GM23338 (cell line): Measurements from ENCODE around the gene ZNF775. TPM values are rescaled to one million over a fixed set of nuclear protein-coding genes. Genes with fewer than 3 reads are reported as not detected.

Experiments
- ATAC-seq: fragments of 200-7000 bp; cut with Tn5 transposase; 3 replicates; pipeline ENCODE4 v1.9.1; 2020
- DNase-seq: peaks from one replicate; pipeline ENCODE4 v3.0.0-alpha.2; 2015; ENCODE audit warnings: low spot score
- H2AFZ ChIP-seq: fragments of 200-600 bp; sonication (generic); 2 replicates; pipeline ENCODE4 v1.8.0; 2016; ENCODE audit warnings: antibody characterized with exemption, mild to moderate bottlenecking, moderate library complexity
- H3F3A ChIP-seq: fragments of 200-600 bp; sonication (generic); replicated peaks from 2 replicates; pipeline ENCODE4 v1.8.0; 2017; ENCODE audit warnings: antibody characterized with exemption, mixed run types, low read depth
- H3K27ac ChIP-seq: fragments of 200-600 bp; sonication (generic); 2 replicates; pipeline ENCODE4 v1.6.1; 2016; ENCODE audit warnings: low read depth
- H3K27me3 ChIP-seq: fragments of 200-600 bp; sonication (generic); 2 replicates; pipeline ENCODE4 v1.8.0; 2016; ENCODE audit warnings: mild to moderate bottlenecking, mixed run types, moderate library complexity; ENCODE audit not compliant: insufficient read depth
- H3K36me3 ChIP-seq: fragments of 200-600 bp; sonication (generic); 2 replicates; pipeline ENCODE4 v1.8.0; 2016; ENCODE audit warnings: mild to moderate bottlenecking; ENCODE audit not compliant: insufficient read depth
- H3K4me1 ChIP-seq: fragments of 200-600 bp; sonication (generic); 2 replicates; pipeline ENCODE4 v1.8.0; 2016; ENCODE audit warnings: mild to moderate bottlenecking, moderate library complexity; ENCODE audit not compliant: insufficient read depth
- H3K4me2 ChIP-seq: fragments of 200-600 bp; sonication (generic); 2 replicates; pipeline ENCODE4 v1.7.1; 2017; ENCODE audit warnings: mixed run types
- H3K4me3 ChIP-seq: fragments of 200-600 bp; sonication (generic); 2 replicates; pipeline ENCODE4 v1.6.1; 2016; ENCODE audit warnings: mixed run types
- H3K79me2 ChIP-seq: fragments of 200-600 bp; sonication (generic); replicated peaks from 2 replicates; pipeline ENCODE4 v1.8.0; 2017; ENCODE audit warnings: mild to moderate bottlenecking; ENCODE audit not compliant: insufficient read depth
- H3K9me2 ChIP-seq: fragments of 200-600 bp; sonication (generic); 2 replicates; pipeline ENCODE4 v1.8.0; 2017; ENCODE audit not compliant: insufficient read depth
- H4K20me1 ChIP-seq: fragments of 200-600 bp; sonication (generic); replicated peaks from 2 replicates; pipeline ENCODE4 v1.8.0; 2017; ENCODE audit warnings: mild to moderate bottlenecking; ENCODE audit not compliant: insufficient read depth
- H3K27ac Mint-ChIP-seq: 2 replicates; pipeline ENCODE4 v1.8.0; 2020; ENCODE audit warnings: inconsistent platforms, mild to moderate bottlenecking, moderate library complexity, mixed read lengths
- H3K27me3 Mint-ChIP-seq: 3 replicates; pipeline ENCODE4 v1.8.0; 2022; ENCODE audit warnings: low read depth, mild to moderate bottlenecking, moderate library complexity, mixed read lengths, inconsistent platforms; ENCODE audit not compliant: insufficient read depth, poor library complexity
- H3K36me3 Mint-ChIP-seq: 3 replicates; pipeline ENCODE4 v1.8.0; 2021; ENCODE audit warnings: low read depth, mild to moderate bottlenecking, inconsistent platforms, moderate library complexity, mixed read lengths
- H3K4me1 Mint-ChIP-seq: 3 replicates; pipeline ENCODE4 v1.8.0; 2020; ENCODE audit warnings: mild to moderate bottlenecking, inconsistent platforms, mixed read lengths
- H3K4me3 Mint-ChIP-seq: 3 replicates; pipeline ENCODE4 v1.8.0; 2021; ENCODE audit warnings: moderate library complexity, mild to moderate bottlenecking, inconsistent platforms, mixed read lengths
- H3K9me3 Mint-ChIP-seq: 3 replicates; pipeline ENCODE4 v1.8.0; 2020; ENCODE audit warnings: moderate library complexity, mild to moderate bottlenecking, inconsistent platforms, mixed read lengths
- CREB1 ChIP-seq: fragments of 250-450 bp; sonication (Bioruptor Pico); IDR thresholded peaks from 2 replicates; pipeline ENCODE4 v1.5.0; 2020; ENCODE audit warnings: low read depth, mild to moderate bottlenecking, moderate library complexity
- EZH2phosphoT487 ChIP-seq: fragments of 200-600 bp; sonication (generic); IDR thresholded peaks from one replicate; pipeline ENCODE4 v1.8.1; 2018; ENCODE audit warnings: antibody characterized with exemption; ENCODE audit not compliant: unreplicated experiment
- JUNB ChIP-seq: IDR thresholded peaks from one replicate; pipeline ENCODE4 v1.6.1; 2016; ENCODE audit warnings: antibody characterized with exemption; ENCODE audit not compliant: unreplicated experiment
- NANOG ChIP-seq: IDR thresholded peaks from 2 replicates; pipeline ENCODE4 v1.6.1; 2016; ENCODE audit warnings: antibody characterized with exemption, borderline replicate concordance
- POLR2AphosphoS5 ChIP-seq: IDR thresholded peaks from 2 replicates; pipeline ENCODE4 v1.6.1; 2016; ENCODE audit warnings: antibody characterized with exemption, low read depth
- ZNF114 ChIP-seq: fragments of 250-450 bp; sonication (Bioruptor Pico); IDR thresholded peaks from 2 replicates; pipeline ENCODE4 v1.5.0; 2020; ENCODE audit warnings: mild to moderate bottlenecking, moderate library complexity
- ZNF331 ChIP-seq: fragments of 250-450 bp; sonication (Bioruptor Pico); IDR thresholded peaks from 2 replicates; pipeline ENCODE4 v1.5.0; 2020; ENCODE audit warnings: low read depth, mild to moderate bottlenecking, moderate library complexity
- polyA plus RNA-seq: library from polyadenylated mRNA; unstranded; fragments of >200 nt; fragmentation: Nextera tagmentation; extraction: Ambion mirVana; gene quantifications from 2 replicates; pipeline ENCODE4 v1.2.1, GENCODE V29; 2016
- total RNA-seq: library from RNA; depleted of rRNA; stranded (reverse); fragments of >200 nt; shearing (Covaris generic); gene quantifications from 2 replicates; pipeline ENCODE4 v1.2.3, GENCODE V29; 2014
- TF ChIP-seq, protein P1 (sequence below): IDR thresholded peaks from one replicate; pipeline ENCODE4 v1.6.1; 2018; ENCODE audit warnings: antibody characterized with exemption; ENCODE audit not compliant: unreplicated experiment
- TF ChIP-seq, protein P2 (sequence below), 2 experiments: fragments of 200-600 bp in 1 of 2; sonication (generic) in 1 of 2; conservative IDR thresholded peaks; 2 replicates each; pipeline versions ENCODE4 v1.5.1 to v1.6.1; 2016 to 2017; ENCODE audit warnings: antibody characterized with exemption in 2 of 2, low read depth in 2 of 2, mild to moderate bottlenecking in 2 of 2, moderate library complexity in 1 of 2
- TF ChIP-seq, protein P3 (sequence below): IDR thresholded peaks from 2 replicates; pipeline ENCODE4 v1.6.1; 2016; ENCODE audit warnings: antibody characterized with exemption

ZNF775 gene
- total and polyA plus RNA-seq, 2 experiments from 2014 or later = 4.5 to 38.2 TPM

DNA sequence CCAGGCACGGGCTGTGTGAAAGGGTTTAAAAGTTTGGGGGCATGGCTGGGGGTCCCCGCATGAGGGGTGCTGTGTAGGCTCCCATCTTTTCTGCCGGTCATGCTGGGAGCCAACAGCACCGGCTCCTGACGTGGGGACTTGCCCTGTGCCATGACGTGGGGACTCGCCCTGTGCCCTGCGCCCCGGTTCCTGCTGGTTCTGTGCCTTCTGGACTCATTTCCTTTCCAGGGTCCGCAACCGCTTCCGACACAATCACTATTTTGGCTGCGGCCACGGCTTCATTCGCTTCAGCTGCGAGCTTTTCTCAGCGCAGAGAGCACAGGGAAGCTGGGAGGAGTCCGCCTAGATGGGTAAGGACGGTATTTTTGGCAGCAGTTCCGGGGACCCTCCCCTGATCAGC lies 63.7 kb downstream of the ZNF775 start:
- peaks cover 12% of the 10 kb centered on the region; the same call in 2 of the 3 replicates for H3K9me3 Mint-ChIP-seq
- no peaks in the 10 kb centered on the region for H4K20me1 ChIP-seq
- H3K27me3 Mint-ChIP-seq = peaks cover 10% of the 10 kb centered on the region
- H3K4me2 ChIP-seq = no peak overlapping the region
- no peaks in the 10 kb centered on the region for H3K4me1 ChIP-seq
- peak overlapping the region; percentile 80 for H2AFZ ChIP-seq
- no peaks in the 10 kb centered on the region for H3K9me2 ChIP-seq
- no peaks in the 10 kb centered on the region for H3F3A ChIP-seq
- DNase-seq = no peak
- H3K27ac Mint-ChIP-seq = no peak overlapping the region
- H3K36me3 Mint-ChIP-seq = peaks cover 3% of the 10 kb centered on the region; the same call in 1 of the 3 replicates
- H3K4me3 ChIP-seq = no peak overlapping the region
- no peaks in the 10 kb centered on the region for H3K36me3 ChIP-seq
- H3K27ac ChIP-seq = no peak overlapping the region
- ATAC-seq = no peak
- H3K4me3 Mint-ChIP-seq = no peak overlapping the region
- no peaks in the 10 kb centered on the region; the same call in 2 of the 3 replicates for H3K4me1 Mint-ChIP-seq
- H3K27me3 ChIP-seq = no peaks in the 10 kb centered on the region
- H3K79me2 ChIP-seq = no peaks in the 10 kb centered on the region
- TF ChIP-seq NANOG (no peak), JUNB (no peak), EZH2phosphoT487 (no peak)
- TF ChIP-seq, protein P1, sequence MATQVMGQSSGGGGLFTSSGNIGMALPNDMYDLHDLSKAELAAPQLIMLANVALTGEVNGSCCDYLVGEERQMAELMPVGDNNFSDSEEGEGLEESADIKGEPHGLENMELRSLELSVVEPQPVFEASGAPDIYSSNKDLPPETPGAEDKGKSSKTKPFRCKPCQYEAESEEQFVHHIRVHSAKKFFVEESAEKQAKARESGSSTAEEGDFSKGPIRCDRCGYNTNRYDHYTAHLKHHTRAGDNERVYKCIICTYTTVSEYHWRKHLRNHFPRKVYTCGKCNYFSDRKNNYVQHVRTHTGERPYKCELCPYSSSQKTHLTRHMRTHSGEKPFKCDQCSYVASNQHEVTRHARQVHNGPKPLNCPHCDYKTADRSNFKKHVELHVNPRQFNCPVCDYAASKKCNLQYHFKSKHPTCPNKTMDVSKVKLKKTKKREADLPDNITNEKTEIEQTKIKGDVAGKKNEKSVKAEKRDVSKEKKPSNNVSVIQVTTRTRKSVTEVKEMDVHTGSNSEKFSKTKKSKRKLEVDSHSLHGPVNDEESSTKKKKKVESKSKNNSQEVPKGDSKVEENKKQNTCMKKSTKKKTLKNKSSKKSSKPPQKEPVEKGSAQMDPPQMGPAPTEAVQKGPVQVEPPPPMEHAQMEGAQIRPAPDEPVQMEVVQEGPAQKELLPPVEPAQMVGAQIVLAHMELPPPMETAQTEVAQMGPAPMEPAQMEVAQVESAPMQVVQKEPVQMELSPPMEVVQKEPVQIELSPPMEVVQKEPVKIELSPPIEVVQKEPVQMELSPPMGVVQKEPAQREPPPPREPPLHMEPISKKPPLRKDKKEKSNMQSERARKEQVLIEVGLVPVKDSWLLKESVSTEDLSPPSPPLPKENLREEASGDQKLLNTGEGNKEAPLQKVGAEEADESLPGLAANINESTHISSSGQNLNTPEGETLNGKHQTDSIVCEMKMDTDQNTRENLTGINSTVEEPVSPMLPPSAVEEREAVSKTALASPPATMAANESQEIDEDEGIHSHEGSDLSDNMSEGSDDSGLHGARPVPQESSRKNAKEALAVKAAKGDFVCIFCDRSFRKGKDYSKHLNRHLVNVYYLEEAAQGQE = no peak

DNA sequence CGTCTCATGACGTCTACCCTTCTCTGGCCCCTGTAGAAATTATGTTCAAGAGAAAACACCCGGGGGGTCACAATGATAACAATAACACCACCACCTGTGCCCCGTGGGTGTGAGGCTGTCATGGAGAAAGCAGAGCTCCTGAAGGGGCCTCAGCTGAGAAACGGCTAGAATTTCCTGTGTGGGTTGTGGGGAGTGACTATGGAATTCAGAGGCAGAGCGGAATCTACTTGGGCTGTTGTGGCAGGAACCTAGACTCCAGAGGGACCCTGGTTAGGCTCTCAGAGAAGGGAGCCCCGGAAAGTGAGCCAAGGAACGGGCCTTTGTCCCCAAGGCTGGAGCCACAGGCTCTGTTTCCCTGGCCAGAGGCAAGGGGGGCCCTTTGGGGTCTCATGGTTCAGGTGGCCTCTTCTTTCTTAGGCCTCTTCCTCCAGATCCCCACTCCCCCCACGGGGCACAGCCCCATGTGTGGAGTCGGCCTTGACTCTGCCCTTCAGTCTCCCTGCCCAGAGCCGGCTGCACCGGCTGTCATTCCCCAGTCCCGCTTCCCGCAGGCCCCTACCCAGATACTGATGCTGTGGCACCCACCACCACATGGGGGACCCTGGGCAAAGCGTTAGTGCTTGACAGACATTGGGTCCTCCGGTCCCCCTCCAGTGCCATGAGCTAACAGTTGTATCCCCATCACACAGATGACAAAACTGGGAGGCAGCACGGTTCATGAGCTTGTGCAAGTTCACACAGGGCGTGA lies 64.8 kb downstream of the ZNF775 start:
- H3K36me3 ChIP-seq = no peaks in the 10 kb centered on the region
- no peaks in the 10 kb centered on the region for H4K20me1 ChIP-seq
- no peak overlapping the region for H2AFZ ChIP-seq
- H3K4me1 ChIP-seq = peaks cover 2% of the 10 kb centered on the region
- peaks cover 12% of the 10 kb centered on the region; the same call in 2 of the 3 replicates for H3K9me3 Mint-ChIP-seq
- no peak overlapping the region for H3K4me3 ChIP-seq
- peaks cover 15% of the 10 kb centered on the region for H3K27me3 Mint-ChIP-seq
- H3K27ac ChIP-seq = no peak overlapping the region
- no peak overlapping the region for H3K4me3 Mint-ChIP-seq
- no peaks in the 10 kb centered on the region for H3K79me2 ChIP-seq
- no peaks in the 10 kb centered on the region for H3K9me2 ChIP-seq
- H3K27me3 ChIP-seq = peaks cover 2% of the 10 kb centered on the region; the same call in 1 of the 2 replicates
- H3K4me1 Mint-ChIP-seq = peaks cover 6% of the 10 kb centered on the region
- ATAC-seq = no peak
- no peak for DNase-seq
- peaks cover 3% of the 10 kb centered on the region; the same call in 1 of the 3 replicates for H3K36me3 Mint-ChIP-seq
- H3K4me2 ChIP-seq = no peak overlapping the region
- H3K27ac Mint-ChIP-seq = no peak overlapping the region
- H3F3A ChIP-seq = no peaks in the 10 kb centered on the region; the same call in 1 of the 2 replicates
- no peak for TF ChIP-seq POLR2AphosphoS5
- no peak for TF ChIP-seq ZNF114
- TF ChIP-seq, protein P1 = no peak
- TF ChIP-seq, protein P2, sequence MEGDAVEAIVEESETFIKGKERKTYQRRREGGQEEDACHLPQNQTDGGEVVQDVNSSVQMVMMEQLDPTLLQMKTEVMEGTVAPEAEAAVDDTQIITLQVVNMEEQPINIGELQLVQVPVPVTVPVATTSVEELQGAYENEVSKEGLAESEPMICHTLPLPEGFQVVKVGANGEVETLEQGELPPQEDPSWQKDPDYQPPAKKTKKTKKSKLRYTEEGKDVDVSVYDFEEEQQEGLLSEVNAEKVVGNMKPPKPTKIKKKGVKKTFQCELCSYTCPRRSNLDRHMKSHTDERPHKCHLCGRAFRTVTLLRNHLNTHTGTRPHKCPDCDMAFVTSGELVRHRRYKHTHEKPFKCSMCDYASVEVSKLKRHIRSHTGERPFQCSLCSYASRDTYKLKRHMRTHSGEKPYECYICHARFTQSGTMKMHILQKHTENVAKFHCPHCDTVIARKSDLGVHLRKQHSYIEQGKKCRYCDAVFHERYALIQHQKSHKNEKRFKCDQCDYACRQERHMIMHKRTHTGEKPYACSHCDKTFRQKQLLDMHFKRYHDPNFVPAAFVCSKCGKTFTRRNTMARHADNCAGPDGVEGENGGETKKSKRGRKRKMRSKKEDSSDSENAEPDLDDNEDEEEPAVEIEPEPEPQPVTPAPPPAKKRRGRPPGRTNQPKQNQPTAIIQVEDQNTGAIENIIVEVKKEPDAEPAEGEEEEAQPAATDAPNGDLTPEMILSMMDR (conservative IDR thresholded peaks at IDR 0.05; ENCODE audit: low read depth in 2 of 2) = no peak; a peak in 1 of 4 replicates
- TF ChIP-seq CREB1 (CRISPR knock-in tag) = no peak
- TF ChIP-seq JUNB = no peak
- TF ChIP-seq, protein P3, sequence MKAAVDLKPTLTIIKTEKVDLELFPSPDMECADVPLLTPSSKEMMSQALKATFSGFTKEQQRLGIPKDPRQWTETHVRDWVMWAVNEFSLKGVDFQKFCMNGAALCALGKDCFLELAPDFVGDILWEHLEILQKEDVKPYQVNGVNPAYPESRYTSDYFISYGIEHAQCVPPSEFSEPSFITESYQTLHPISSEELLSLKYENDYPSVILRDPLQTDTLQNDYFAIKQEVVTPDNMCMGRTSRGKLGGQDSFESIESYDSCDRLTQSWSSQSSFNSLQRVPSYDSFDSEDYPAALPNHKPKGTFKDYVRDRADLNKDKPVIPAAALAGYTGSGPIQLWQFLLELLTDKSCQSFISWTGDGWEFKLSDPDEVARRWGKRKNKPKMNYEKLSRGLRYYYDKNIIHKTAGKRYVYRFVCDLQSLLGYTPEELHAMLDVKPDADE = no peak
- TF ChIP-seq EZH2phosphoT487 = no peak
- no peak for TF ChIP-seq ZNF331 (CRISPR knock-in tag)
